ENCODE measurements around the gene POLA2.

The POLA2 gene

GRCh38 chr11:65280646-65281045, 18.9 kb downstream of the POLA2 start:
- no peak for DNase-seq (ENCODE audit: low read depth in 1 of 2, low spot score in 1 of 2)

GRCh38 chr11:65286686-65287085, 24.9 kb downstream of the POLA2 start:
- no peak for DNase-seq (ENCODE audit: low read depth in 1 of 2, low spot score in 1 of 2)

- DNase-seq (ENCODE audit: low read depth in 1 of 2, low spot score in 1 of 2): no peak
Observed at GRCh38 chr11:65287601-65288000, 25.8 kb downstream of the POLA2 start.

GRCh38 chr11:65288706-65289536, 27.2 kb downstream of the POLA2 start:
- DNase-seq (ENCODE audit: low read depth in 1 of 2, low spot score in 1 of 2): no peak

GRCh38 chr11:65290448-65291165, 28.8 kb downstream of the POLA2 start:
- DNase-seq (ENCODE audit: low read depth in 1 of 2, low spot score in 1 of 2): no peak

GRCh38 chr11:65291613-65292012, 29.9 kb downstream of the POLA2 start:
- no peak for DNase-seq (ENCODE audit: low read depth in 1 of 2, low spot score in 1 of 2)

GRCh38 chr11:65292890-65293289, 31.1 kb downstream of the POLA2 start:
- no peak for DNase-seq (ENCODE audit: low read depth in 1 of 2, low spot score in 1 of 2)

GRCh38 chr11:65293909-65294381, 32.2 kb downstream of the POLA2 start:
- DNase-seq (ENCODE audit: low read depth in 1 of 2, low spot score in 1 of 2): no peak

- DNase-seq (ENCODE audit: low read depth in 1 of 2, low spot score in 1 of 2): no peak
Observed at GRCh38 chr11:65295001-65295400, 33.2 kb downstream of the POLA2 start.

- DNase-seq (ENCODE audit: low read depth in 1 of 2, low spot score in 1 of 2): no peak
Observed at GRCh38 chr11:65295571-65296341, 34.0 kb downstream of the POLA2 start.

- no peak for DNase-seq (ENCODE audit: low read depth in 1 of 2, low spot score in 1 of 2)
Observed at GRCh38 chr11:65297026-65297672, 35.4 kb downstream of the POLA2 start.

GRCh38 chr11:65298131-65298535, 36.4 kb downstream of the POLA2 start:
- DNase-seq (ENCODE audit: low read depth in 1 of 2, low spot score in 1 of 2): no peak

GRCh38 chr11:65298655-65299179, 37.0 kb downstream of the POLA2 start:
- no peak for DNase-seq (ENCODE audit: low read depth in 1 of 2, low spot score in 1 of 2)

- no peak for DNase-seq (ENCODE audit: low read depth in 1 of 2, low spot score in 1 of 2)
Observed at GRCh38 chr11:65300621-65301275, 39.0 kb downstream of the POLA2 start.

- no peak for DNase-seq (ENCODE audit: low read depth in 1 of 2, low spot score in 1 of 2)
Observed at GRCh38 chr11:65301491-65302329, 39.9 kb downstream of the POLA2 start.

- DNase-seq (ENCODE audit: low read depth in 1 of 2, low spot score in 1 of 2): no peak
Observed at GRCh38 chr11:65303555-65303954, 41.8 kb downstream of the POLA2 start.

GRCh38 chr11:65304110-65304509, 42.3 kb downstream of the POLA2 start:
- DNase-seq (ENCODE audit: low read depth in 1 of 2, low spot score in 1 of 2): no peak

GRCh38 chr11:65304613-65305012, 42.9 kb downstream of the POLA2 start:
- DNase-seq (ENCODE audit: low read depth in 1 of 2, low spot score in 1 of 2): no peak

- no peak for DNase-seq (ENCODE audit: low read depth in 1 of 2, low spot score in 1 of 2)
Observed at GRCh38 chr11:65305501-65306268, 43.9 kb downstream of the POLA2 start.

Data from activated CD4-positive, alpha-beta T cell treated with anti-CD3 and anti-CD28 coated beads, Interleukin-2, amount 50 U/mL, for 24 hours (primary cell).